HG03571 (cell line): ENCODE data around the gene OSBPL2.

Source experiments
- ATAC-seq: cut with Tn5 transposase; IDR thresholded peaks from one replicate; pipeline ENCODE4 v1.9.1; 2021; ENCODE audit not compliant: unreplicated experiment

Gene OSBPL2

GRCh38 chr20:62277253-62277652 is 38.9 kb downstream of the OSBPL2 start:
- ATAC-seq: no peak

GRCh38 chr20:62280303-62280702 is 42.0 kb downstream of the OSBPL2 start:
- ATAC-seq: no peak

GRCh38 chr20:62281161-62281933 is 43.0 kb downstream of the OSBPL2 start:
- ATAC-seq: no peak

GRCh38 chr20:62282103-62282502 is 43.8 kb downstream of the OSBPL2 start:
- no peak for ATAC-seq

GRCh38 chr20:62282877-62283503 is 44.7 kb downstream of the OSBPL2 start:
- no peak for ATAC-seq

GRCh38 chr20:62284448-62284847 is 46.1 kb downstream of the OSBPL2 start:
- no peak for ATAC-seq

- ATAC-seq: no peak
Observed at GRCh38 chr20:62285151-62285550, 46.8 kb downstream of the OSBPL2 start.

GRCh38 chr20:62285722-62286121 is 47.4 kb downstream of the OSBPL2 start:
- ATAC-seq: no peak

- ATAC-seq: no peak
Observed at GRCh38 chr20:62286493-62287064, 48.3 kb downstream of the OSBPL2 start.

GRCh38 chr20:62287129-62287528 is 48.8 kb downstream of the OSBPL2 start:
- ATAC-seq: no peak

GRCh38 chr20:62287759-62288534 is 49.6 kb downstream of the OSBPL2 start:
- no peak for ATAC-seq

GRCh38 chr20:62288535-62289105 is 50.3 kb downstream of the OSBPL2 start:
- ATAC-seq: no peak

GRCh38 chr20:62289131-62289530 is 50.8 kb downstream of the OSBPL2 start:
- ATAC-seq: no peak

- no peak for ATAC-seq
Observed at GRCh38 chr20:62289898-62290297, 51.6 kb downstream of the OSBPL2 start.

- ATAC-seq: no peak
Observed at GRCh38 chr20:62291251-62292066, 53.1 kb downstream of the OSBPL2 start.

- ATAC-seq: no peak
Observed at GRCh38 chr20:62292108-62292507, 53.8 kb downstream of the OSBPL2 start.

- no peak for ATAC-seq
Observed at GRCh38 chr20:62293111-62293784, 54.9 kb downstream of the OSBPL2 start.

- no peak for ATAC-seq
Observed at GRCh38 chr20:62293946-62294345, 55.6 kb downstream of the OSBPL2 start.

- ATAC-seq: no peak
Observed at GRCh38 chr20:62294516-62294915, 56.2 kb downstream of the OSBPL2 start.
